ENCODE data around the gene MBD4. TPM values are rescaled to one million over a fixed set of nuclear protein-coding genes. Genes with fewer than 3 reads are reported as not detected.

The MBD4 gene
- total RNA-seq, 3 donors from 2014 or later (not counting 1 experiment from before 2014, with no cell fraction given): 46.4 to 55.6 (median 48.0) TPM

GRCh38 chr3:129416415-129416814 is 23.3 kb downstream of the MBD4 start:
- TF ChIP-seq CTCF (IDR thresholded peaks at IDR 0.05): no peak
- Mint-ChIP-seq H3K4me1 (no peaks in the 10 kb centered on the region), H3K27me3 (ENCODE audit: low read depth in 2 of 2) (peaks cover 0 to 5% of the 10 kb centered on the region in 2 donors), H3K27ac (no peak overlapping the region), H3K36me3 (no peaks in the 10 kb centered on the region), H3K4me3 (no peak overlapping the region), H3K9me3 (no peaks in the 10 kb centered on the region)
- ATAC-seq: no peak
- Histone ChIP-seq H3K9me3 (ENCODE audit: control insufficient read depth, insufficient read depth, low read length) (no peaks in the 10 kb centered on the region), H3K27ac (ENCODE audit: low read length) (no peak overlapping the region), H3K36me3 (ENCODE audit: control insufficient read depth, insufficient read depth, low read length) (no peaks in the 10 kb centered on the region), H3K27me3 (ENCODE audit: control insufficient read depth, insufficient read depth, low read length) (no peaks in the 10 kb centered on the region), H3K4me3 (ENCODE audit: low read length) (no peak overlapping the region), H3K4me1 (ENCODE audit: control insufficient read depth, insufficient read depth, low read length) (no peaks in the 10 kb centered on the region)
- DNase-seq: no peak
- 93% methylated on average over 4 of the region's 4 CpGs for WGBS (ENCODE audit: insufficient coverage)
- intact Hi-C loops (cut with micrococcal nuclease): no loop called here

GRCh38 chr3:129415830-129416229 is 23.9 kb downstream of the MBD4 start:
- no peak for TF ChIP-seq CTCF (IDR thresholded peaks at IDR 0.05)
- Mint-ChIP-seq H3K4me3 (no peak overlapping the region), H3K27ac (no peak overlapping the region), H3K4me1 (no peaks in the 10 kb centered on the region), H3K27me3 (ENCODE audit: low read depth in 2 of 2) (peaks cover 0 to 5% of the 10 kb centered on the region in 2 donors), H3K36me3 (no peaks in the 10 kb centered on the region), H3K9me3 (no peaks in the 10 kb centered on the region)
- H3K4me3 ChIP-seq (ENCODE audit: low read length): no peak overlapping the region
- no peaks in the 10 kb centered on the region for H3K9me3 ChIP-seq (ENCODE audit: control insufficient read depth, insufficient read depth, low read length)
- no peaks in the 10 kb centered on the region for H3K36me3 ChIP-seq (ENCODE audit: control insufficient read depth, insufficient read depth, low read length)
- no peak for DNase-seq
- intact Hi-C loops (cut with micrococcal nuclease): no loop called here
- H3K4me1 ChIP-seq (ENCODE audit: control insufficient read depth, insufficient read depth, low read length): no peaks in the 10 kb centered on the region
- 91% methylated on average over 5 of the region's 6 CpGs for whole genome bisulfite sequencing (ENCODE audit: insufficient coverage)
- no peaks in the 10 kb centered on the region for H3K27me3 ChIP-seq (ENCODE audit: control insufficient read depth, insufficient read depth, low read length)
- no peak overlapping the region for H3K27ac ChIP-seq (ENCODE audit: low read length)
- no peak for ATAC-seq

- no peak overlapping the region for H3K4me3 ChIP-seq (ENCODE audit: low read length)
- DNase-seq (no peak), ATAC-seq (no peak)
- no peak overlapping the region for H3K27ac ChIP-seq (ENCODE audit: low read length)
- no peaks in the 10 kb centered on the region for H3K36me3 ChIP-seq (ENCODE audit: control insufficient read depth, insufficient read depth, low read length)
- no peaks in the 10 kb centered on the region for H3K4me1 ChIP-seq (ENCODE audit: control insufficient read depth, insufficient read depth, low read length)
- TF ChIP-seq CTCF (IDR thresholded peaks at IDR 0.05): no peak
- intact Hi-C loops (cut with micrococcal nuclease): no loop called here
- no peaks in the 10 kb centered on the region for H3K27me3 ChIP-seq (ENCODE audit: control insufficient read depth, insufficient read depth, low read length)
- H3K27me3 Mint-ChIP-seq (ENCODE audit: low read depth in 2 of 2): peaks cover 0 to 5% of the 10 kb centered on the region in 2 donors
- WGBS (ENCODE audit: insufficient coverage): 59% methylated on average over 3 of the region's 3 CpGs
- no peaks in the 10 kb centered on the region for H3K9me3 Mint-ChIP-seq
- H3K4me3 Mint-ChIP-seq: no peak overlapping the region
- no peaks in the 10 kb centered on the region for H3K9me3 ChIP-seq (ENCODE audit: control insufficient read depth, insufficient read depth, low read length)
- no peaks in the 10 kb centered on the region for H3K36me3 Mint-ChIP-seq
- no peak overlapping the region for H3K27ac Mint-ChIP-seq
- no peaks in the 10 kb centered on the region for H3K4me1 Mint-ChIP-seq
These were observed 24.4 kb downstream of the MBD4 start for GRCh38 chr3:129415378-129415777.

All from natural killer cell (primary cell).